Posterior vena cava (tissue), 2 donors: ENCODE data around the gene DHTKD1. TPM values are rescaled to one million over a fixed set of nuclear protein-coding genes. Genes with fewer than 3 reads are reported as not detected.
"Not testable (repeated sequence)": the region's sequence is repeated elsewhere in the genome, so short reads cannot be mapped to it uniquely, and the experiment has no call there.

Experiments used
- DNase-seq: peaks from one replicate; pipeline ENCODE4 v3.0.0-alpha.2; 2020; ENCODE audit warnings: low spot score
- intact Hi-C, 2 donors: fragments of 100-400 bp; cut with DNase I; formaldehyde crosslinking; loops; one replicate each; pipeline versions ENCODE4 v1.14.1 to v1.14.2; 2022 to 2023
- total RNA-seq, 2 donors: library from RNA; stranded (reverse); fragmentation: NEBNext Ultra II Directional; extraction: Animal tissue kit (Norgen Biotek cat#: 25700); gene quantifications; one replicate each; pipeline ENCODE4 v1.2.1, GENCODE V29; 2021
- donor health status: DM: yes; HTN: yes; CAD: no.
- donor health status: DM: yes; HTN: yes; CAD: no.

The DHTKD1 gene
- total RNA-seq, 2 donors from 2014 or later: 11.0 to 12.5 TPM

GRCh38 chr10:12062754-12063482 lies 5.8 kb upstream of the DHTKD1 start:
- no peak for DNase-seq
- intact Hi-C loops: loop anchor here in 1 of 2 donors (10.0 kb wide), 1 partner anchor 1692 kb away; no protein-coding TSS in a partner anchor

- DNase-seq: peak; percentile 26
- intact Hi-C loops: loop anchor here in 1 of 2 donors (10.0 kb wide), 1 partner anchor 1691 kb away; no protein-coding TSS in a partner anchor
Measured at GRCh38 chr10:12063483-12063818, 5.3 kb upstream of the DHTKD1 start.

- intact Hi-C loops: loop anchor here in 1 of 2 donors (10.0 kb wide), 1 partner anchor 1687 kb away; no protein-coding TSS in a partner anchor
- no peak for DNase-seq
Measured at GRCh38 chr10:12067336-12067735, 1.4 kb upstream of the DHTKD1 start.

- intact Hi-C loops: not testable (repeated sequence)
- DNase-seq: peak; percentile 31
Measured at GRCh38 chr10:12071441-12071840, 2.7 kb downstream of the DHTKD1 start.

GRCh38 chr10:12073526-12073925 lies 4.8 kb downstream of the DHTKD1 start:
- peak; percentile 14 for DNase-seq
- intact Hi-C loops: no loop called here

GRCh38 chr10:12077580-12078180 lies 8.9 kb downstream of the DHTKD1 start:
- peak; percentile 20 for DNase-seq
- intact Hi-C loops: no loop called here

- intact Hi-C loops: no loop called here
- DNase-seq: peak; percentile 41
Measured at GRCh38 chr10:12081470-12081869, 12.7 kb downstream of the DHTKD1 start.

GRCh38 chr10:12081879-12082557 lies 13.3 kb downstream of the DHTKD1 start:
- intact Hi-C loops: no loop called here
- peak; percentile 23 for DNase-seq

- DNase-seq: peak; percentile 23
- intact Hi-C loops: no loop called here
Measured at GRCh38 chr10:12088919-12089318, 20.2 kb downstream of the DHTKD1 start.

GRCh38 chr10:12091421-12091820 lies 22.7 kb downstream of the DHTKD1 start:
- DNase-seq: no peak
- intact Hi-C loops: no loop called here

- DNase-seq, intact Hi-C loops: not testable (repeated sequence)
Measured at GRCh38 chr10:12097361-12097760, 28.6 kb downstream of the DHTKD1 start.

GRCh38 chr10:12097791-12098190 lies 29.0 kb downstream of the DHTKD1 start:
- DNase-seq: peak; percentile 20
- intact Hi-C loops: no loop called here

GRCh38 chr10:12098966-12099365 lies 30.2 kb downstream of the DHTKD1 start:
- intact Hi-C loops: no loop called here
- no peak for DNase-seq

GRCh38 chr10:12103802-12104201 lies 35.0 kb downstream of the DHTKD1 start:
- intact Hi-C loops: no loop called here
- no peak for DNase-seq

- intact Hi-C loops: no loop called here
- no peak for DNase-seq
Measured at GRCh38 chr10:12107781-12108180, 39.0 kb downstream of the DHTKD1 start.

- DNase-seq: no peak
- intact Hi-C loops: no loop called here
Measured at GRCh38 chr10:12109286-12109685, 40.5 kb downstream of the DHTKD1 start.

GRCh38 chr10:12111528-12111927 lies 42.8 kb downstream of the DHTKD1 start:
- no peak for DNase-seq
- intact Hi-C loops: no loop called here

GRCh38 chr10:12113627-12114026 lies 44.9 kb downstream of the DHTKD1 start:
- intact Hi-C loops: no loop called here
- no peak for DNase-seq

GRCh38 chr10:12121673-12122072 lies 52.9 kb downstream of the DHTKD1 start:
- no peak for DNase-seq
- intact Hi-C loops: no loop called here
